ENCODE data around the gene FUNDC2. TPM values are rescaled to one million over a fixed set of nuclear protein-coding genes. Genes with fewer than 3 reads are reported as not detected.

Gene FUNDC2
- total RNA-seq, 2 experiments from 2014 or later, result 83.7 to 89.0 TPM

- H3K36me3 Mint-ChIP-seq (ENCODE audit: low read depth), result peaks cover 25% of the 10 kb centered on the region
- no peaks in the 10 kb centered on the region for H3K9me3 Mint-ChIP-seq
- no peak for DNase-seq
- peaks cover 50% of the 10 kb centered on the region for H3K4me1 Mint-ChIP-seq (ENCODE audit: low read depth)
- ChIA-PET CTCF (no interaction called here), POLR2A (no interaction called here)
- no peaks in the 10 kb centered on the region for H3K27me3 Mint-ChIP-seq
- intact Hi-C loops (cut with micrococcal nuclease), result no loop called here
- no peak for ATAC-seq
- TF ChIP-seq CTCF (IDR thresholded peaks at IDR 0.05), result no peak
- no peak overlapping the region for H3K27ac Mint-ChIP-seq
- no peak overlapping the region for H3K4me3 Mint-ChIP-seq
These were observed 27.6 kb downstream of the FUNDC2 start for GRCh38 chrX:155054255-155054654.

- no peak for ATAC-seq
- no peaks in the 10 kb centered on the region for H3K9me3 Mint-ChIP-seq
- H3K27me3 Mint-ChIP-seq, result no peaks in the 10 kb centered on the region
- H3K36me3 Mint-ChIP-seq (ENCODE audit: low read depth), result peaks cover 20% of the 10 kb centered on the region
- DNase-seq, result peak; percentile 26
- peak overlapping the region; percentile 68 for H3K27ac Mint-ChIP-seq
- intact Hi-C loops (cut with micrococcal nuclease), result no loop called here
- no peak for TF ChIP-seq CTCF (IDR thresholded peaks at IDR 0.05)
- ChIA-PET CTCF (interaction anchor here (1.1 to 5.2 kb wide), 4 partner anchors 9 to 138 kb away, joined by 3 to 67 read pairs (median 18); no protein-coding TSS in a partner anchor), POLR2A (no interaction called here)
- no peak overlapping the region for H3K4me3 Mint-ChIP-seq
- H3K4me1 Mint-ChIP-seq (ENCODE audit: low read depth), result peaks cover 40% of the 10 kb centered on the region
These were observed 28.9 kb downstream of the FUNDC2 start for GRCh38 chrX:155055494-155055893.

DNA sequence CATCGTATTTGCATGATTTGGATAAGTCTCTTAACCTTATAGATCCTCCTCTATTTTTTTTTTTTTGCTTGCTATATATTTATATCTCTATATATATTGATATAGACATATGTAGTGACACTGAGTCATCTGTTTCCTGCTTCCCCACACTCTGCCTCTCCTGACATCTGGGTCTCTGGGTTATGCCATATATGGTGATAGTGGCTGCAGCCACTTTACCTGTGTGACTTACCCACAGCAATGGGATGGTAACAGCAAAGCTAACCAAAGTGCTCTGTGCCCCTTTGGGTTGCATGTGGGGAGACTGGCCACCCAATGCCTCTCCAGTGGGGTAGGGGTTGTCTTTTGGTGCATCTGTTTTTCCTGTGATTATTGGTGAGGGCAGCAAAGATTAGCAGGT, 29.8 kb downstream of the FUNDC2 start:
- ChIA-PET POLR2A (interaction anchor here (0.8 to 1.3 kb wide), 2 partner anchors 19 to 138 kb away, joined by 3 read pairs; no protein-coding TSS in a partner anchor), CTCF (interaction anchor here (0.7 to 5.2 kb wide), 19 partner anchors 10 to 559 kb away, joined by 3 to 67 read pairs (median 4); partner anchors contain the start of gene F8)
- intact Hi-C loops (cut with micrococcal nuclease), result no loop called here
- no peak for TF ChIP-seq CTCF (IDR thresholded peaks at IDR 0.05)
- no peaks in the 10 kb centered on the region for H3K27me3 Mint-ChIP-seq
- H3K9me3 Mint-ChIP-seq, result no peaks in the 10 kb centered on the region
- peaks cover 32% of the 10 kb centered on the region for H3K4me1 Mint-ChIP-seq (ENCODE audit: low read depth)
- H3K4me3 Mint-ChIP-seq, result no peak overlapping the region
- H3K27ac Mint-ChIP-seq, result peak overlapping the region; percentile 73
- DNase-seq (no peak), ATAC-seq (peak; percentile 73)
- peaks cover 18% of the 10 kb centered on the region for H3K36me3 Mint-ChIP-seq (ENCODE audit: low read depth)

DNA sequence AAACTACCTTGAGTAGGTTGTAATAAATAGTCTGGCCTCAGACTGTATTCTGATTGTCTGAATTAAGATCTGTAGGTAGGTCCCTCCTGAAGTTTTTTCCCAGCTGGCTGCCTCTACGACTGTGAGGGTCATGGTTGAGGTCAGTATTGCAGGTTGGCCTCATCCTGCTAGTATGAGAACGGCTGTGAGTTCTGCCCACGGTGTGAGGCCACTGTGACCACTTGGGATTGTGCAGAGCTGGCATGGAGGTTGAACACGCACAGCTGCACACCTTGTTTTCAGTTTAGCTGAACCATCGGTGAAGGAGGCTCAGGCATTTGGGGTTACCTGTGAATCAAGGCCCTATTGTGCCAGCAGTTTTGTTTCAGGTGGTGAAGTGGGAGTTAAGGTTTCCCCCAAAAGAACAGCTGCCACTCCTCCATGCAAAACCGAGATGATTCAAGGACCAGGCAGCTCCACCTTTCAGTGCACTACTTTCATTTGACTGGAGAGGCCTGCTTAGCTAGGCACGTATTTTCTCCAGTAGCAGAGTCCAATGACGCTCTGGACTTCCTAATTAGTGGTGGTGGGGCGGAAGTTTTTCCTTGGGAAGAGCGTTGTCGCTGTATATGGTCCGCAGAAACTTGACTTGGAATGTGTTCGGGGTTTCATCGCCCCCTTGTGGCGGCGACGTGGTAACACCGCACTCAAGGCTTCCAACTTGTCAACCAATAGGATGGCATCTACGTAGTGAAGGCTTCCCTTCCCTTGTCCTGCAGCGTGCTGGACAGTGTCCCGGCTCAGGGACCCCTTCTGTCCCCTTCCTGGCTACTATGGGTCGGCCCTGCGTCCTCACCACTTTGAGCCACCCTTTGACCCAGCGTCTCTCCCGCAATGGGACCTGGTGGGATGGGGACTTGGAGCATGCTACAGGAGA, 30.5 kb downstream of the FUNDC2 start:
- H3K36me3 Mint-ChIP-seq (ENCODE audit: low read depth), result peaks cover 15% of the 10 kb centered on the region
- peak; percentile 61 for TF ChIP-seq CTCF (IDR thresholded peaks at IDR 0.05)
- H3K27ac Mint-ChIP-seq, result peak overlapping the region; percentile 73
- no peaks in the 10 kb centered on the region for H3K27me3 Mint-ChIP-seq
- POLR2A ChIA-PET, result interaction anchor here (0.8 to 1.3 kb wide), 2 partner anchors 19 to 139 kb away, joined by 3 read pairs; no protein-coding TSS in a partner anchor
- DNase-seq (peak; percentile 60), ATAC-seq (peak; percentile 84)
- CTCF ChIA-PET, result interaction anchor here (0.7 to 5.2 kb wide), 23 partner anchors 10 to 558 kb away, joined by 3 to 67 read pairs (median 4); partner anchors contain the start of genes CMC4, F8 and MTCP1
- H3K4me1 Mint-ChIP-seq (ENCODE audit: low read depth), result peaks cover 28% of the 10 kb centered on the region
- intact Hi-C loops (cut with micrococcal nuclease), result loop anchor here (1.0 kb wide), 1 partner anchor 76 kb away; no protein-coding TSS in a partner anchor
- H3K4me3 Mint-ChIP-seq, result peak overlapping the region; percentile 43
- no peaks in the 10 kb centered on the region for H3K9me3 Mint-ChIP-seq

All from activated CD8-positive, alpha-beta T cell treated with anti-CD3 and anti-CD28 coated beads for 36 hours (primary cell).